RWPE1 (cell line): ENCODE results near the gene SLC6A9.

Experiments used
- CTCF ChIA-PET: fragments of 350-600 bp; sonication (Branson Sonifier 250); formaldehyde crosslinking; extraction: SDS; loops from one replicate; lab custom pipeline; 2021; lab: Yijun Ruan, JAX
- POLR2A ChIA-PET: fragments of 400-600 bp; formaldehyde crosslinking; extraction: SDS; loops from one replicate; lab custom pipeline; 2020; ENCODE audit warnings: antibody characterized with exemption; ENCODE audit not compliant: low non-redundant PET; lab: Yijun Ruan, JAX
- DNase-seq: peaks from one replicate; pipeline ENCODE4 v3.0.0; 2012; ENCODE audit warnings: low spot score
- H3K27ac ChIP-seq: fragments of 450-650 bp; 2 replicates; pipeline ENCODE4 v1.5.1; 2017
- TF ChIP-seq, protein P1 (sequence below): fragments of 450-650 bp; conservative IDR thresholded peaks from 2 replicates; pipeline ENCODE4 v1.5.1; 2017; ENCODE audit warnings: low read depth, mild to moderate bottlenecking

Gene SLC6A9

DNA sequence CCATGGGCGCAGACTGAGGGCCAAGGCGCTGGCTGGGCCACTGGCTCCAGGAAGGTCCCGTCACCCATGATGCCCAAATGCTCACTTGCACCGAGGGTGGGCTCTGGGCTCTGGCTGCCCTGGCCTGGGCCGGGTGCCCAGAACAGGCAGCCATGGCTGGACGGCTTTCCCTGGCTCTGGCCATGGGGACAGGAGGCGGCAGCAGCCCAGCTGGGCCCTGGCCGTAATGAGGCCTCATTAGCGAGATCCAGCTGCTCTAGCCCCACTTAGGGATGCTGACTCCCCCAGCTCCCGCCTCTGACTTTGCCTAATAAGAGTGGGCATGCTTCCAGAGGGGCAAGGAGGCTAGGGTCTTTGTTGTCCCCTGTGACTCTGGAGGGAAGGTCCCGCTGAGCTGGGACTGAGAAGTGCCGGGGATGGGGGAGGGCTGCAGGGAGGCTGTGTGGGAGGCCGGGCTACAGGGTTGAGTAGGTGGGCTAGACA is 11.8 kb downstream of the SLC6A9 start:
- POLR2A ChIA-PET: no interaction called here
- TF ChIP-seq, protein P1, sequence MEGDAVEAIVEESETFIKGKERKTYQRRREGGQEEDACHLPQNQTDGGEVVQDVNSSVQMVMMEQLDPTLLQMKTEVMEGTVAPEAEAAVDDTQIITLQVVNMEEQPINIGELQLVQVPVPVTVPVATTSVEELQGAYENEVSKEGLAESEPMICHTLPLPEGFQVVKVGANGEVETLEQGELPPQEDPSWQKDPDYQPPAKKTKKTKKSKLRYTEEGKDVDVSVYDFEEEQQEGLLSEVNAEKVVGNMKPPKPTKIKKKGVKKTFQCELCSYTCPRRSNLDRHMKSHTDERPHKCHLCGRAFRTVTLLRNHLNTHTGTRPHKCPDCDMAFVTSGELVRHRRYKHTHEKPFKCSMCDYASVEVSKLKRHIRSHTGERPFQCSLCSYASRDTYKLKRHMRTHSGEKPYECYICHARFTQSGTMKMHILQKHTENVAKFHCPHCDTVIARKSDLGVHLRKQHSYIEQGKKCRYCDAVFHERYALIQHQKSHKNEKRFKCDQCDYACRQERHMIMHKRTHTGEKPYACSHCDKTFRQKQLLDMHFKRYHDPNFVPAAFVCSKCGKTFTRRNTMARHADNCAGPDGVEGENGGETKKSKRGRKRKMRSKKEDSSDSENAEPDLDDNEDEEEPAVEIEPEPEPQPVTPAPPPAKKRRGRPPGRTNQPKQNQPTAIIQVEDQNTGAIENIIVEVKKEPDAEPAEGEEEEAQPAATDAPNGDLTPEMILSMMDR: no peak
- CTCF ChIA-PET: interaction anchor here (0.6 to 1.1 kb wide), 3 partner anchors 14 to 22 kb away, joined by 3 to 11 read pairs (median 4); no protein-coding TSS in a partner anchor
- no peak for DNase-seq
- H3K27ac ChIP-seq: no peak overlapping the region

DNA sequence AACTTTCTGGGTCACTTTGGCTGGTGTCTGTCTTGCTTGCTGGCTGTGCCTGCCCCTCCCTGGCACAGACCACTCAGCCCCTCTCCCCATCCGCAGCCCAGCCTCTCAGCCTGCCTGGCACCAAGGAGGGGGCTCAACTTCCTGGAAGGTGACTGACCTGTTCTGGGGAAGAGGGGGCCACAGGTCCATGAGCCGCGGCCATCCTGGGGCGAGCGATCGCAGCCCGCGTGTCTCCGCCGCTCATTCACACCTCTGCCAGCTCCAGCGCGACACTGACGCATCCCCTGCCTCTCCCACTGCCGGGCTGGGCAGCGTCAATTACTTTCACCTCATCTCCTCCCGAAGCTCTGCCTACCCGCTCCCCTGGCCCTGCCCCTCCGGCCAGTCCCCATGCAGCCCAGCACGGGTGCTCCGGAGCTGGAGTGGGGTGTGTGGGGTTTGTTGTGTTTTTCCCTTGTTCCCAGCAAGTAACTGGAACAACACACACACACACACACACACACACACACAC is 14.3 kb downstream of the SLC6A9 start:
- ChIA-PET CTCF (no interaction called here), POLR2A (no interaction called here)

DNA sequence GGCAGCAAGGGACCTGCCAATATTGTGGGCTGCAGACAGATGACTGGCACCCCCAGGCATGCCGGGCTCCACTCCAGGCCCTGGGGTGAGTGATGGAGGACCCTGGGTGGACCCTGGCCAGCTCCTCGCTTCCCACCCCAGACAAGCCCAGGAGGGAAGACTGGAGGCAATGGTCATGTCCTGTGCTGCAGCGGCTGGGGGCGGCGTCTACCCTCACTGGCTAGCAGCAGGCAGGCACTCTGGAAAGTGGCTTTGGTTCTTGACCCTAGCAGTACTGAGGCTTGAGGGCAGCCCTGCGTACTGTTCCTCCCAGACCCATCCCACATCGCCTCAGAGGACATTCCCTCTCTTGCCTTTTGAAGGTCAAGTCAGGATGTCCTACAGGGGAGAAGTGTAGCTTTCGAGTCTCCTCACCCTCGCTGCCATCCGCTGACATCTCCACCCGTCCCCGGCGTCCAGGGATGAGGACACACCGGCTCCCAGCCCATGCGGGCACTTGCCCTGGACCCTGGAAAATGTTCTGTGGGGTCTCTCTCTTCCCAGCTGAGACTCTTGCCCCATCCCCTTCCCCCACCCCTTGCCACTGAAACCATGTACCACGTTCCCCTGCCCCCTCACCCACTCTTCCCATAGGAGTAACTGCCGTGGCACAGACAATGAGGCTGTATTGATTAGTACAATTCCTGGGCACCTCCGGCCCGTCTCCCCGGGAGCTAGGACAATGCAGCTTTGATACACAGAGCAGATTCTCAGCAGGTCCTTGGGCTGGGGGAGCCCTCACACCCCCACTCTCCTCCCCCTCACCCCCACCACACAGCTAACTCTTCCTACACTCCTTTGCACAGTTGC is 15.0 kb downstream of the SLC6A9 start:
- TF ChIP-seq, protein P1: no peak
- DNase-seq: no peak
- CTCF ChIA-PET: interaction anchor here (1.2 kb wide), 1 partner anchor 11 kb away, joined by 3 read pairs; no protein-coding TSS in a partner anchor
- POLR2A ChIA-PET: no interaction called here
- peak overlapping the region; percentile 37 for H3K27ac ChIP-seq

More for the DNA sequence above, 14.3 kb downstream of the SLC6A9 start:
- no peak for DNase-seq
- TF ChIP-seq, protein P1: no peak
- no peak overlapping the region for H3K27ac ChIP-seq

DNA sequence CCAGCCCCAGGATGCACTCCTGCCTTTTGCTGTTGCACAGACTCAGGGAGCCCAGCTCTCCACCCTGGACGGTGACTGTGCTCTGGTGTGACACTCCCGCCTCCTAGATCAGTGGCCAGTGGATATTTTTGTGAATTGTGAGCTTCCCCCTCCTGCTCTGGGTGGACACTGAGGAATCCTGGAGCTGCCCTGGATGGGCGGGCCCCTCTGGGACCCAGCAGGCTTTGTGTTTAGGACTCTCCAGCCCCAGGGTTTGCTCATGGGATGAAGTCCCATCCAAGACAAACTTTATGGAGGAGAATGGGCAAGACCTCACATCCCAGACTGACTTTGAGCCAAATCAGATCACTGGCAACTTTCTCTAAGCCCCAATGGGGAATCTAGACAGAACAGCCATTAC is 16.1 kb downstream of the SLC6A9 start:
- TF ChIP-seq, protein P1: no peak
- POLR2A ChIA-PET: no interaction called here
- no peak for DNase-seq
- peak overlapping the region; percentile 37 for H3K27ac ChIP-seq
- CTCF ChIA-PET: interaction anchor here (0.7 to 1.2 kb wide), 2 partner anchors 21 to 637 kb away, joined by 4 to 5 read pairs; no protein-coding TSS in a partner anchor

DNA sequence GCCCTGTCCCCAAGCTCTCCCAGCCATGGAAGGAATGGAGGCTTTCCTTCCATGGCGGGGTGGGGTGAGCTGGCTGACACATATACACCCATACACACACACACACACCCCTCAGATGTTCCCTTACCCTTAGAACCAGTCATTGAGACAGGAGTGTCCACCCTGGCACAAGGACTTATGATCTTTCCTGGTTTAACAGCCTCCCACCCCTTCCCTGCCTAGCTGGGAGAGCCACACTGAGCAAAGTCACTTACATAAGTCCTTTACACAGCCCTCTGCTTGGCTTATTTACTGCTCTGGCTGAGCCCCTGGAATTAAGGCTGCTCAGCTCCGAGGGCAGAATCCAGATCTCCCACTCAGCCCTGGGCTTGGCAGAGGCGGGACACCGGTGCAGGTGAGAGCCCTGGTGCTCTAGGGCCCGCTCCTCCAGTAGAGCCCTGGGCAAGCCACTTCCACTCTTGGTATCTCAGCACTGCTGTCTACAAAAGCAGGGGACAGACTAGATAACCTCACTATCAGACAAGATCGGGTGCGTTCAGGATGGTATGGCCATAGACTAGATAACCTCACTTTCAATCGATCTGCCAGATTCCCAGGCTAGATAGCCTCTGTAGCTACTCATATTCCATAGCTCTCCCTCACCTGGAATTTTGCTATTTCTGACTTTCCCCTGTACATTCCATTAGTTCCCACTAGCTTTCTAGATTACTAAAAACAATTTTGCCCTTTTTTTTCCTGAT is 16.7 kb downstream of the SLC6A9 start:
- CTCF ChIA-PET: interaction anchor here (0.6 to 1.2 kb wide), 5 partner anchors 22 to 638 kb away, joined by 3 to 5 read pairs (median 4); no protein-coding TSS in a partner anchor
- no peak overlapping the region for H3K27ac ChIP-seq
- POLR2A ChIA-PET: no interaction called here
- no peak for DNase-seq
- TF ChIP-seq, protein P1: no peak

DNA sequence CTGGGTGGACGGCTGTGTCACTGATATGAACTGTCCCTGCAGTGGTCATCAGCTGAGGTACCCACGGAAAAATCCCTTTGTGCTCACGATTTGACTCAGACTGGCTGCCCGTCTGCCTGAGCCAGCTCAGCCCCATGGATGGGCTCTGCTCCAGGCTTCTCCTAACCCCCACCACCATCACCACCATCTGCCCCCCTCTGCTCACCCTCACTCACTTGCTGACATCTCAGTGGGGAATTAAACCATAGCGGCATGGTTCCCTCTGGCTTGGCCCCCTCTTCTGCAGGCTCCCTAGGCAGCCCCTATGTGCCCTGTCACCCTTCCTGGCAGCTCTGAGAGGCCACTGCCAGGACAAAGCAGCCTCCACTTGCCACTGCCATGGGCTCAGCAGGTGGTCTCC is 17.3 kb downstream of the SLC6A9 start:
- TF ChIP-seq, protein P1: no peak
- H3K27ac ChIP-seq: no peak overlapping the region
- DNase-seq: no peak
- CTCF ChIA-PET: interaction anchor here (0.6 to 0.8 kb wide), 2 partner anchors 22 to 134 kb away, joined by 3 to 4 read pairs; no protein-coding TSS in a partner anchor
- POLR2A ChIA-PET: no interaction called here
